ENCODE results near the gene SLC16A1. TPM values are rescaled to one million over a fixed set of nuclear protein-coding genes. Genes with fewer than 3 reads are reported as not detected.

SLC16A1 gene
- total and polyA plus RNA-seq, 10 of the 15 experiments (the other 5 are each of a cell fraction or from before 2014, with no cell fraction given) = 39.0 to 106 (median 65.8) TPM

DNA sequence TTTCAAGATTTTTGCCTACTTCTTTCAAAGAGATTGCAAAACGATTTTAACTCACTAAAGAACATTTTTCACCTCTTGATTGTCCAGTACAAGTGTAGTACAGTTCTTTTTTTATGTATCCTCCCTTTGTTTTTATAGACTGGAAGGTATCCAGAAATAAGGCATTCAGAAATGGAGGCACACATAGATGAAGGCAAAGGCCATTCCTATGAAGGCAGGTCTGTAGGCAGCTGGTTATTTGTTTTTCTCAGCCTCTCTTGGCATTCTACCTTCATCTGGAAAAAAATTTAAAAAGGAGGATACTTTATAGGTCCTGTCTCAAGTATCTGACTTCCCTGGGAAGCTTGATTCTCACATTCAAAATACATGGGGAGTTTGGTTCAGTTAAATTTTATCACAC lies 18.6 kb upstream of the SLC16A1 start:
- H3K27me3 ChIP-seq (replicated peaks in 1 of 2; ENCODE audit: control insufficient read depth in 2 of 2, insufficient read depth in 2 of 2, low read length in 1 of 2) = no peaks in the 10 kb centered on the region
- no peak overlapping the region for H3K4me2 ChIP-seq (ENCODE audit: control insufficient read depth, insufficient read depth)
- no peak for ATAC-seq
- no peaks in the 10 kb centered on the region for H3K36me3 ChIP-seq (ENCODE audit: control insufficient read depth in 2 of 2, insufficient read depth in 2 of 2, low read length in 1 of 2)
- BruUV-seq (replicated peaks) = no TSS peak
- H3K27ac ChIP-seq (ENCODE audit: control insufficient read depth, insufficient read depth) = no peak overlapping the region
- no peak overlapping the region for H3K9ac ChIP-seq (ENCODE audit: control insufficient read depth, insufficient read depth, low read length)
- FAIRE-seq = no peak
- no peaks in the 10 kb centered on the region for H4K20me1 ChIP-seq (ENCODE audit: control insufficient read depth, insufficient read depth)
- H3K4me1 ChIP-seq (ENCODE audit: control insufficient read depth, insufficient read depth, low read length) = no peaks in the 10 kb centered on the region
- SMC1A ChIA-PET (ENCODE audit: uncharacterized antibody, unreplicated experiment) = interaction anchor here (0.7 to 1.7 kb wide), 3 partner anchors 21 to 67 kb away, joined by 3 read pairs; no protein-coding TSS in a partner anchor
- no peak overlapping the region for H3K4me3 ChIP-seq
- TF ChIP-seq RCOR1 (conservative IDR thresholded peaks at IDR 0.05; ENCODE audit: low read depth, low read length) (no peak), TCF12 (IDR thresholded peaks at IDR 0.05; ENCODE audit: low read depth, low read length) (no peak), JUNB (IDR thresholded peaks at IDR 0.05) (no peak), IRF4 (IDR thresholded peaks at IDR 0.05; ENCODE audit: low read depth, low read length) (no peak), SREBF2 (IDR thresholded peaks at IDR 0.05; ENCODE audit: low read length) (no peak), MTA2 (IDR thresholded peaks at IDR 0.05; ENCODE audit: low read depth) (no peak), NKRF (conservative IDR thresholded peaks at IDR 0.05) (no peak), NRF1 (conservative IDR thresholded peaks at IDR 0.05; ENCODE audit: low read depth, low read length) (no peak), FOXM1 (IDR thresholded peaks at IDR 0.05; ENCODE audit: low read depth, low read length) (no peak), TCF3 (IDR thresholded peaks at IDR 0.05; ENCODE audit: borderline replicate concordance, insufficient read depth, low read depth, low read length) (no peak), ZNF24 (IDR thresholded peaks at IDR 0.05) (no peak), SIX5 (IDR thresholded peaks at IDR 0.05; ENCODE audit: low read depth, low read length, severe bottlenecking) (no peak), ZNF274 (IDR thresholded peaks at IDR 0.05; ENCODE audit: insufficient read depth, insufficient read length) (no peak), ZBTB33 (IDR thresholded peaks at IDR 0.05) (no peak), SMAD5 (IDR thresholded peaks at IDR 0.05; ENCODE audit: low read depth) (no peak)
- TF ChIP-seq, protein P1, sequence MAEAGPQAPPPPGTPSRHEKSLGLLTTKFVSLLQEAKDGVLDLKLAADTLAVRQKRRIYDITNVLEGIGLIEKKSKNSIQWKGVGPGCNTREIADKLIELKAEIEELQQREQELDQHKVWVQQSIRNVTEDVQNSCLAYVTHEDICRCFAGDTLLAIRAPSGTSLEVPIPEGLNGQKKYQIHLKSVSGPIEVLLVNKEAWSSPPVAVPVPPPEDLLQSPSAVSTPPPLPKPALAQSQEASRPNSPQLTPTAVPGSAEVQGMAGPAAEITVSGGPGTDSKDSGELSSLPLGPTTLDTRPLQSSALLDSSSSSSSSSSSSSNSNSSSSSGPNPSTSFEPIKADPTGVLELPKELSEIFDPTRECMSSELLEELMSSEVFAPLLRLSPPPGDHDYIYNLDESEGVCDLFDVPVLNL (IDR thresholded peaks at IDR 0.05; ENCODE audit: low read depth, low read length) = no peak
- CTCF ChIA-PET = interaction anchor here (0.9 kb wide), 2 partner anchors 9 to 95 kb away, joined by 3 to 4 read pairs; no protein-coding TSS in a partner anchor
- WGBS (ENCODE audit: insufficient coverage, insufficient replicate concordance, low lambda C conversion rate, missing lambda C conversion rate) = 89% methylated on average over 1 of the region's 1 CpG
- DNase-seq (ENCODE audit: low read depth, low spot score) = no peak
- POLR2A ChIA-PET = interaction anchor here (0.6 kb wide), 1 partner anchor 227 kb away, joined by 7 read pairs; no protein-coding TSS in a partner anchor
- no peak overlapping the region for H2AFZ ChIP-seq (ENCODE audit: control insufficient read depth, low read depth, low read length)
- intact Hi-C loops (cut with micrococcal nuclease; ENCODE audit: unreplicated experiment) (no loop called here), in situ Hi-C loops (cut with MboI) (loop anchor here (25.0 kb wide), 1 partner anchor 1763 kb away; no protein-coding TSS in a partner anchor)
- H3K79me2 ChIP-seq (ENCODE audit: control insufficient read depth, insufficient read depth, low read length) = no peaks in the 10 kb centered on the region
- RAD21 ChIA-PET (ENCODE audit: unreplicated experiment) = no interaction called here
- no peaks in the 10 kb centered on the region for H3K9me3 ChIP-seq (replicated peaks; ENCODE audit: control insufficient read depth, insufficient read depth, low read length)
